B cell (primary cell): ENCODE measurements around the gene CGRRF1. TPM values are rescaled to one million over a fixed set of nuclear protein-coding genes. Genes with fewer than 3 reads are reported as not detected.

Experiments
- ATAC-seq: fragments of 200-7000 bp; cut with Tn5 transposase; one replicate; pipeline ENCODE4 v1.10.0; 2021; ENCODE audit warnings: low read depth, mild to moderate bottlenecking, moderate number of reproducible peaks, moderate library complexity
- CTCF ChIA-PET: fragments of 350-600 bp; sonication (Branson Sonifier 250); formaldehyde crosslinking; loops from one replicate; lab custom pipeline; 2021; ENCODE audit warnings: antibody characterized with exemption, inconsistent platforms; lab: Charles Lee
- POLR2A ChIA-PET: fragments of 350-600 bp; sonication (Branson Sonifier 250); formaldehyde crosslinking; loops from one replicate; lab custom pipeline; 2021; ENCODE audit warnings: antibody characterized with exemption; lab: Charles Lee
- DNase-seq: peaks from one replicate; pipeline ENCODE4 v3.0.0; 2013
- H2AFZ ChIP-seq: 2 replicates; pipeline ENCODE4 v1.6.1; 2012; ENCODE audit warnings: mild to moderate bottlenecking, low read depth, low read length; ENCODE audit not compliant: insufficient read depth, poor library complexity, severe bottlenecking
- H3K27ac ChIP-seq, 2 donors: 1 replicate in 1 of 2; 2 replicates in 1 of 2; pipeline ENCODE4 v1.5.1; 2012 to 2013; ENCODE audit warnings: low read length in 2 of 2, mild to moderate bottlenecking in 2 of 2, moderate library complexity in 1 of 2
- H3K27me3 ChIP-seq, 4 experiments: fragments of 200-600 bp in 1 of 4; sonication (generic) in 1 of 4; replicated peaks in 1 of 4; 1 replicate in 2 of 4; 2 replicates in 2 of 4; pipeline versions ENCODE4 v1.6.1 to v1.7.0; 2013 to 2016; ENCODE audit warnings: low read length in 3 of 4, mild to moderate bottlenecking in 2 of 4, mixed read lengths in 1 of 4, moderate library complexity in 1 of 4; ENCODE audit not compliant: insufficient read depth in 4 of 4, control insufficient read depth in 3 of 4; ENCODE audit errors: control extremely low read depth in 1 of 4
- H3K36me3 ChIP-seq, 2 experiments: replicated peaks in 1 of 2; 1 replicate in 1 of 2; 2 replicates in 1 of 2; pipeline versions ENCODE4 v1.6.1 to v1.7.1; 2013; ENCODE audit warnings: low read length in 1 of 2; ENCODE audit not compliant: insufficient read depth in 2 of 2, control insufficient read depth in 1 of 2; ENCODE audit errors: control extremely low read depth in 1 of 2, extremely low read depth in 1 of 2
- H3K4me1 ChIP-seq, 2 donors: fragments of 200-600 bp in 1 of 2; sonication (generic) in 1 of 2; 1 replicate in 1 of 2; 2 replicates in 1 of 2; pipeline versions ENCODE4 v1.5.1 to v1.6.1; 2013 to 2017; ENCODE audit warnings: low read length in 2 of 2; ENCODE audit not compliant: control insufficient read depth in 2 of 2, insufficient read depth in 2 of 2
- H3K4me2 ChIP-seq: replicated peaks from 2 replicates; pipeline ENCODE3; 2012; ENCODE audit warnings: mild to moderate bottlenecking, low read depth, low read length; ENCODE audit not compliant: poor library complexity, severe bottlenecking
- H3K4me3 ChIP-seq, 5 experiments: fragments of 200-600 bp in 1 of 5; sonication (generic) in 1 of 5; 1 replicate in 3 of 5; 2 replicates in 2 of 5; pipeline versions ENCODE4 v1.5.1 to v1.7.0; 2011 to 2016; ENCODE audit warnings: low read length in 4 of 5, mild to moderate bottlenecking in 4 of 5, low read depth in 2 of 5, control low read depth in 1 of 5, moderate library complexity in 1 of 5; ENCODE audit not compliant: insufficient read depth in 1 of 5; ENCODE audit errors: control extremely low read depth in 1 of 5, extremely low read depth in 1 of 5
- H3K79me2 ChIP-seq: fragments of 200-600 bp; sonication (generic); one replicate; pipeline ENCODE4 v1.6.0; 2016; ENCODE audit warnings: low read length; ENCODE audit not compliant: control insufficient read depth, insufficient read depth
- H3K9ac ChIP-seq: fragments of 200-600 bp; sonication (generic); 2 replicates; pipeline ENCODE4 v1.6.1; 2017; ENCODE audit warnings: mild to moderate bottlenecking, low read length, moderate library complexity
- H3K9me3 ChIP-seq, 3 donors: one replicate each; pipeline versions ENCODE4 v1.6.1 to v1.7.1; 2013; ENCODE audit warnings: low read length in 2 of 3; ENCODE audit not compliant: control insufficient read depth in 2 of 3, insufficient read depth in 1 of 3; ENCODE audit errors: control extremely low read depth in 1 of 3
- H4K20me1 ChIP-seq: 2 replicates; pipeline ENCODE4 v1.6.0; 2012; ENCODE audit warnings: mild to moderate bottlenecking, low read length; ENCODE audit not compliant: insufficient read depth, control insufficient read depth, poor library complexity, severe bottlenecking
- H3K27ac Mint-ChIP-seq: one replicate; pipeline ENCODE4 v1.8.0; 2021; ENCODE audit warnings: mixed read lengths
- H3K27me3 Mint-ChIP-seq: one replicate; pipeline ENCODE4 v1.8.0; 2021; ENCODE audit warnings: mixed read lengths
- H3K4me1 Mint-ChIP-seq: one replicate; pipeline ENCODE4 v1.8.0; 2021; ENCODE audit warnings: mixed read lengths
- H3K4me3 Mint-ChIP-seq: one replicate; pipeline ENCODE4 v1.8.0; 2021; ENCODE audit warnings: mixed read lengths
- H3K9me3 Mint-ChIP-seq: one replicate; pipeline ENCODE4 v1.8.0; 2022; ENCODE audit warnings: mixed read lengths; ENCODE audit not compliant: insufficient read depth
- EZH2 ChIP-seq: IDR thresholded peaks from 2 replicates; pipeline ENCODE4 v1.6.1; 2012; ENCODE audit warnings: borderline replicate concordance, low read depth, mild to moderate bottlenecking, moderate library complexity, low read length; ENCODE audit not compliant: insufficient read depth, poor library complexity, severe bottlenecking
- WGBS: methylation state at CpG from one replicate; pipeline ENCODE4 v1.1.5; 2013; ENCODE audit warnings: missing lambda C conversion rate; ENCODE audit not compliant: insufficient coverage; 5-methylcytosine and 5-hydroxymethylcytosine counted together
- intact Hi-C: fragments of 100-400 bp; cut with micrococcal nuclease; formaldehyde crosslinking; loops from one replicate; pipeline ENCODE4 v1.10.0; 2022
- polyA plus RNA-seq: library from polyadenylated mRNA; depleted of rRNA; stranded (reverse); fragments of >200 nt; gene quantifications from 2 replicates; pipeline ENCODE4 v1.2.3, GENCODE V29; 2012
- total RNA-seq, 2 donors: library from RNA; stranded (reverse); fragments of 120-200 nt in 1 of 2; gene quantifications; 1 replicate in 1 of 2; 2 replicates in 1 of 2; pipeline versions ENCODE4 v1.2.3 to v1.2.4, GENCODE V29; 2013 to 2022
- TF ChIP-seq, protein P1 (sequence below): fragments of 200-600 bp; IDR thresholded peaks from one replicate; pipeline ENCODE4 v1.8.0; 2022; ENCODE audit warnings: antibody characterized with exemption, mild to moderate bottlenecking

CGRRF1 gene
- total and polyA plus RNA-seq, 2 donors (not counting 1 experiment from before 2014, with no cell fraction given) = 10.0 to 15.8 TPM

DNA sequence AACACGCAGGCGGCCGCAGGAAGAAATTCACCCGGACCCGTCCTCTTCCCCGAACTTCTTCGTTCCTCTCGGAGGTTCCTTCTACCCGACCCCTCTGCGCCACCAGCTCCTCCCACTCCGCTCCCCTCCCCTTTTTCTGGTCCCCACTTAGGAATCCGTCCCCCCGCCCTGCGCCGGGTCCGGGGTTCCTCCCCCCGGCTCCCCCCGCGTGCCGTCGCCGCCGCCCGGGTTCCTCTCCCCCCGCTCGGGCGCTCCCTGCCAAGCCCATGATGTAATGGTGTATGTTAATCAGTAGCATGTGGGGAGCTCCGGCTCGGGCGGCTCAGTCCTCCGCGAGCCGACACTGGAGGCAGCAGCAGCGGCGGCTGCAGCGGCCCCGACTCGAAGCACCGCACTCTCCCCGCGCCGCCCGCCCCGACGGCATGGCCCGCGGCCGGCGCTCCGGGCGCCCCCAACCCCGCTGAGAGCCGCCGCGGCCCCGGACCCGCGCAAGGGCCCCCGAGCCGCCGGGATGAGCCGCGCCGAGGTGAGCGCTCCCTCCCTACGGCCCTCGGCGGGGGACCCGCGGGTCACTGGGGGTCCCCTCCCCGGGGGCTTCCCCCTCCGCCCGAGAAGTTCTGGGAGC lies 56.2 kb downstream of the CGRRF1 start:
- H3K4me3 Mint-ChIP-seq = peak overlapping the region; percentile 88
- intact Hi-C loops = loop anchor here (1.0 to 10.0 kb wide), 7 partner anchors 61 to 625 kb away; partner anchors contain the start of genes DLGAP5, GCH1, GMFB and MAPK1IP1L
- no peaks in the 10 kb centered on the region for H3K9me3 ChIP-seq
- peaks cover 8% of the 10 kb centered on the region for H4K20me1 ChIP-seq
- H3K9ac ChIP-seq = peak overlapping the region; percentile 83
- H2AFZ ChIP-seq = peak overlapping the region; percentile 89
- WGBS = under 1% methylated on average over 68 of the region's 73 CpGs
- H3K4me1 Mint-ChIP-seq = peaks cover 27% of the 10 kb centered on the region
- peak overlapping the region; percentile 86 for H3K27ac Mint-ChIP-seq
- H3K9me3 Mint-ChIP-seq = no peaks in the 10 kb centered on the region
- peaks cover 18% of the 10 kb centered on the region for H3K79me2 ChIP-seq
- peaks cover 3% of the 10 kb centered on the region for H3K27me3 Mint-ChIP-seq
- CTCF ChIA-PET = interaction anchor here (0.7 to 7.5 kb wide), 15 partner anchors 57 to 1676 kb away, joined by 3 to 231 read pairs (median 4); partner anchors contain the start of genes CGRRF1 and GCH1
- ATAC-seq (peak; percentile 64), DNase-seq (peak; percentile 90)
- peak overlapping the region; percentile 96 for H3K4me2 ChIP-seq
- H3K4me3 ChIP-seq = peak overlapping the region; percentile 34 to 86 (median 73)
- TF ChIP-seq, protein P1, sequence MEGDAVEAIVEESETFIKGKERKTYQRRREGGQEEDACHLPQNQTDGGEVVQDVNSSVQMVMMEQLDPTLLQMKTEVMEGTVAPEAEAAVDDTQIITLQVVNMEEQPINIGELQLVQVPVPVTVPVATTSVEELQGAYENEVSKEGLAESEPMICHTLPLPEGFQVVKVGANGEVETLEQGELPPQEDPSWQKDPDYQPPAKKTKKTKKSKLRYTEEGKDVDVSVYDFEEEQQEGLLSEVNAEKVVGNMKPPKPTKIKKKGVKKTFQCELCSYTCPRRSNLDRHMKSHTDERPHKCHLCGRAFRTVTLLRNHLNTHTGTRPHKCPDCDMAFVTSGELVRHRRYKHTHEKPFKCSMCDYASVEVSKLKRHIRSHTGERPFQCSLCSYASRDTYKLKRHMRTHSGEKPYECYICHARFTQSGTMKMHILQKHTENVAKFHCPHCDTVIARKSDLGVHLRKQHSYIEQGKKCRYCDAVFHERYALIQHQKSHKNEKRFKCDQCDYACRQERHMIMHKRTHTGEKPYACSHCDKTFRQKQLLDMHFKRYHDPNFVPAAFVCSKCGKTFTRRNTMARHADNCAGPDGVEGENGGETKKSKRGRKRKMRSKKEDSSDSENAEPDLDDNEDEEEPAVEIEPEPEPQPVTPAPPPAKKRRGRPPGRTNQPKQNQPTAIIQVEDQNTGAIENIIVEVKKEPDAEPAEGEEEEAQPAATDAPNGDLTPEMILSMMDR = no peak
- TF ChIP-seq EZH2 = no peak
- peaks cover 21 to 24% of the 10 kb centered on the region in 2 donors for H3K4me1 ChIP-seq
- peak overlapping the region; percentile 72 to 85 for H3K27ac ChIP-seq
- H3K36me3 ChIP-seq = no peaks in the 10 kb centered on the region
- H3K27me3 ChIP-seq = no peaks in the 10 kb centered on the region
- POLR2A ChIA-PET = interaction anchor here (0.7 to 3.2 kb wide), 2 partner anchors 209 to 1780 kb away, joined by 3 to 13 read pairs; no protein-coding TSS in a partner anchor
